Activated CD4-positive, alpha-beta T cell treated with anti-CD3 and anti-CD28 coated beads, Interleukin-2, amount 10 ng/mL, durations not matched to agents 7 days and 5 days (primary cell): ENCODE data around the gene PACRG. TPM values are rescaled to one million over a fixed set of nuclear protein-coding genes. Genes with fewer than 3 reads are reported as not detected.
A peak's percentile ranks its signal among the peaks of the same experiment; 100 is the strongest.

ENCODE experiments used
- CTCF ChIA-PET: fragments of 350-600 bp; sonication (Branson Sonifier 250); formaldehyde crosslinking; loops from one replicate; lab custom pipeline; 2021; ENCODE audit warnings: antibody characterized with exemption; lab: Charles Lee
- POLR2A ChIA-PET: fragments of 350-600 bp; sonication (Branson Sonifier 250); formaldehyde crosslinking; loops from one replicate; lab custom pipeline; 2021; ENCODE audit warnings: antibody characterized with exemption; lab: Charles Lee
- DNase-seq: peaks from one replicate; pipeline ENCODE4 v3.0.0-alpha.2; 2020
- H3K27ac Mint-ChIP-seq: one replicate; pipeline ENCODE4 v1.8.0; 2021; ENCODE audit warnings: mild to moderate bottlenecking, moderate library complexity, mixed read lengths
- H3K27me3 Mint-ChIP-seq: one replicate; pipeline ENCODE4 v1.8.0; 2021; ENCODE audit warnings: mixed read lengths
- H3K36me3 Mint-ChIP-seq: one replicate; pipeline ENCODE4 v1.8.0; 2021; ENCODE audit warnings: low read depth, mixed read lengths
- H3K4me1 Mint-ChIP-seq: one replicate; pipeline ENCODE4 v1.8.0; 2021; ENCODE audit warnings: mixed read lengths
- H3K4me3 Mint-ChIP-seq: one replicate; pipeline ENCODE4 v1.8.0; 2021; ENCODE audit warnings: mild to moderate bottlenecking, moderate library complexity, mixed read lengths
- H3K9me3 Mint-ChIP-seq: one replicate; pipeline ENCODE4 v1.8.0; 2021; ENCODE audit warnings: mixed read lengths
- total RNA-seq, 2 experiments: library from RNA; stranded (reverse); gene quantifications; one replicate each; pipeline ENCODE4 v1.2.3, GENCODE V29; 2021

Gene PACRG
- total RNA-seq, 2 experiments from 2014 or later, result 0.32 TPM; not detected in 1

DNA sequence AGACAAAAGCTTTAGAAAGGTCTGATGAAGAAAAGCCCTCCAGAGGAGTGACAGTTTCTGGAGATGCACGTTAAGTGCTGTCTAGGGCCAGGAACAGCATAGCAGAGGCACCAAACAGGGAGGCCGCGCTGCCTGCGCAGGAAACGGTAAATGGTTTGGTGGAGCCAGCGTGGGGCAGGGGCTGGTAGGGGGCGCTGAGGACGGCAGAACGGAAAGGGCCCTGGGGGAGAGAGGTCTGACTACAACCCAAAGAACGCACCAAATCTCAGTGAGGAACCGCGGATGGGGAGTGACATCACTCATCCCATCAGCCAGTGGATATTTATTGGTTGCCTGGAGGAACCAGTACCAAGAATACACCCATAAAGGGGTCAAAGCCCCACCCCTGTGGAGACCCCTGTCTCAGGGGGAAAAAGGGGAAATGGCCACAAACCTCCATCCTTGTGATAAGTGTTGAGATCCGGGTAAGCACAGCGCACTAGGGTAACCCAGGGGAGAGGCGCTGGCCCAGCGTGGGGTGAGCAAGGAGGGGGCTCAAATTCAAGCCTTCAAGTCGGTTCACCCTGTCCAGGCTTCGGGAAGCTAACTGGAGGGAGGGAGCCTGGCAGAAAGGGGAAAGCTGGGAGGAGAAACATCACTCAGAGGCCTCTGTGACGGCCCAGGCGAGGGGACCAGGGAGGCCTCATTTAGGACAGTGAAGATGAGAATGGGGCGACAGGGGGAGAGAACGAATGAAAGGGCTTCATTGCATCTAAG is 437.6 kb downstream of the PACRG start:
- no peak overlapping the region for H3K4me3 Mint-ChIP-seq

GRCh38 chr6:163165922-163166321 is 438.1 kb downstream of the PACRG start:
- Mint-ChIP-seq H3K9me3 (peaks cover 2% of the 10 kb centered on the region), H3K4me1 (no peaks in the 10 kb centered on the region), H3K27ac (no peak overlapping the region), H3K36me3 (no peaks in the 10 kb centered on the region), H3K27me3 (no peaks in the 10 kb centered on the region), H3K4me3 (no peak overlapping the region)
- CTCF ChIA-PET, result no interaction called here
- no peak for DNase-seq
- POLR2A ChIA-PET, result no interaction called here

More for the DNA sequence above, 437.6 kb downstream of the PACRG start:
- DNase-seq, result no peak
- H3K4me1 Mint-ChIP-seq, result no peaks in the 10 kb centered on the region
- no peaks in the 10 kb centered on the region for H3K36me3 Mint-ChIP-seq
- ChIA-PET CTCF (no interaction called here), POLR2A (no interaction called here)
- no peak overlapping the region for H3K27ac Mint-ChIP-seq
- no peaks in the 10 kb centered on the region for H3K9me3 Mint-ChIP-seq
- no peaks in the 10 kb centered on the region for H3K27me3 Mint-ChIP-seq

DNA sequence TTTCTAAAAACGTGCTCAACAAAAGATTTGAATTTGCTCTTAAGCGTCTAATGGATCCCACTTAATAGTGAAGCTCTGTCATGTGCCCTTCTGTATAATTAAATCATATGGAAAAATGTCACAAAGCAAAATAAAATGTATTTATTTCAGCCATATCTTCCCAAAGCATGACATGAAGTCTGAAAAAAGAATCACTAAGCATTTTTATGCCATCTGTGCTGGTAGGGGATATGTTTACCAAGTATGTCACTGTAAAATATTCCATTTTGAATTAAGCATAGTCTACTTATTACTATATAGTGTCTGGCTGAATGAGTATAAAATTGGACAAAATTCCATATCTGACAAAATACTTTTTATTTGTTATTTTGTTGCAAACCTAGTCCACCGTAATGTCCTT is 438.7 kb downstream of the PACRG start:
- ChIA-PET POLR2A (no interaction called here), CTCF (no interaction called here)
- no peaks in the 10 kb centered on the region for H3K36me3 Mint-ChIP-seq
- H3K4me3 Mint-ChIP-seq, result no peak overlapping the region
- no peaks in the 10 kb centered on the region for H3K4me1 Mint-ChIP-seq
- H3K27ac Mint-ChIP-seq, result no peak overlapping the region
- no peak for DNase-seq
- H3K9me3 Mint-ChIP-seq, result peaks cover 2% of the 10 kb centered on the region
- H3K27me3 Mint-ChIP-seq, result no peaks in the 10 kb centered on the region

DNA sequence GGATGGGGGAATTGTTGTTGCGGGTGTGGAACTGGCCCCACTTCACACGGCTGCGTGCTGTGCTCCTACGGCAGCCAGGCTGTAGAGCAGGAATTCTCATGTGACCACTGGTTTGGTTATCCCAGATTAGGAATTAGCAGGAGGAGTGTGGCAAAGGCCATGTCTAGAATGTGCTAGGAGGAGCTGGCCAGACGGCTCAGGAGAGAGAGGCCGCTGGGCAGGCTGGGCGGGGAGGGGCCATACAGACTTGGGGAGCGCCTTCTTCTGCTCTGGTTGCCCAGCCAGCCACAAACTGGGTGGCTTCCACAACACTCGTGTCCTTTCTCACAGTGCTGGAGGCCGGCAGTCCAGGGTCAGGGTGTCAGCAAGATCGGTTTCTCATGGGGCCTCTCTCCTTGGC is 441.7 kb downstream of the PACRG start:
- Mint-ChIP-seq H3K27me3 (no peaks in the 10 kb centered on the region), H3K27ac (no peak overlapping the region), H3K4me3 (no peak overlapping the region), H3K36me3 (no peaks in the 10 kb centered on the region), H3K4me1 (no peaks in the 10 kb centered on the region), H3K9me3 (peaks cover 2% of the 10 kb centered on the region)
- ChIA-PET CTCF (interaction anchor here (1.9 kb wide), 1 partner anchor 11 kb away, joined by 7 read pairs; no protein-coding TSS in a partner anchor), POLR2A (no interaction called here)
- DNase-seq, result no peak

- no peaks in the 10 kb centered on the region for H3K4me1 Mint-ChIP-seq
- H3K27me3 Mint-ChIP-seq, result no peaks in the 10 kb centered on the region
- CTCF ChIA-PET, result interaction anchor here (1.6 to 1.9 kb wide), 2 partner anchors 8 to 12 kb away, joined by 5 to 7 read pairs; no protein-coding TSS in a partner anchor
- H3K4me3 Mint-ChIP-seq, result no peak overlapping the region
- no peak overlapping the region for H3K27ac Mint-ChIP-seq
- POLR2A ChIA-PET, result no interaction called here
- peaks cover 2% of the 10 kb centered on the region for H3K9me3 Mint-ChIP-seq
- DNase-seq, result peak; percentile 27
- no peaks in the 10 kb centered on the region for H3K36me3 Mint-ChIP-seq
Measured at GRCh38 chr6:163170294-163170883, 442.6 kb downstream of the PACRG start.

GRCh38 chr6:163173741-163174140 is 446.0 kb downstream of the PACRG start:
- CTCF ChIA-PET, result no interaction called here
- DNase-seq, result no peak
- Mint-ChIP-seq H3K4me1 (no peaks in the 10 kb centered on the region), H3K36me3 (no peaks in the 10 kb centered on the region), H3K27me3 (no peaks in the 10 kb centered on the region), H3K9me3 (peaks cover 2% of the 10 kb centered on the region), H3K27ac (no peak overlapping the region), H3K4me3 (no peak overlapping the region)
- POLR2A ChIA-PET, result no interaction called here

- no peak overlapping the region for H3K27ac Mint-ChIP-seq
- peaks cover 2% of the 10 kb centered on the region for H3K9me3 Mint-ChIP-seq
- no peak overlapping the region for H3K4me3 Mint-ChIP-seq
- ChIA-PET CTCF (no interaction called here), POLR2A (no interaction called here)
- no peaks in the 10 kb centered on the region for H3K36me3 Mint-ChIP-seq
- H3K27me3 Mint-ChIP-seq, result no peaks in the 10 kb centered on the region
- DNase-seq, result no peak
- no peaks in the 10 kb centered on the region for H3K4me1 Mint-ChIP-seq
Measured at GRCh38 chr6:163175301-163175700, 447.5 kb downstream of the PACRG start.

- no peaks in the 10 kb centered on the region for H3K9me3 Mint-ChIP-seq
- CTCF ChIA-PET, result no interaction called here
- H3K36me3 Mint-ChIP-seq, result no peaks in the 10 kb centered on the region
Measured at GRCh38 chr6:163176097-163176496, 448.3 kb downstream of the PACRG start.

DNA sequence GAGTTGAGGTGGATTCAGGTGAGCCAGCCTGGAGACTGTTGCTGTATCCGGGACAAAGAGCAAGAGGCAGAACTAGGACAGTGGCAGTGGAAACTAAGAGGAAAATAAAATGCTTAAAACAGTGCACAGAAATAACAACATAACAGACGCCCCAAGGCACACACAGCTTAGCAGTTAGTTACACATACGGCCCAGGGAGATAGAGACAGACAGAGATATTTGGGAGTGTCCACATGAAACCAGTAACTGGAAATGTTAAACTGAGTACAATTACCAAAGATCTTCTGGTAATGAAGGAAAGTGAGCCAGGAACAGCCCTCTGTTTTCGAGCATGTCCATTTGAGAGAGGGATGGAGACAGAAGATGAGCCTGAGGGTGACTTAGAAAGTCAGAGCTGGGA is 449.2 kb downstream of the PACRG start:
- no peaks in the 10 kb centered on the region for H3K27me3 Mint-ChIP-seq
- no peaks in the 10 kb centered on the region for H3K9me3 Mint-ChIP-seq
- ChIA-PET POLR2A (no interaction called here), CTCF (interaction anchor here (1.0 kb wide), 1 partner anchor 10 kb away, joined by 3 read pairs; no protein-coding TSS in a partner anchor)
- H3K4me3 Mint-ChIP-seq, result no peak overlapping the region
- H3K27ac Mint-ChIP-seq, result no peak overlapping the region
- no peak for DNase-seq
- no peaks in the 10 kb centered on the region for H3K4me1 Mint-ChIP-seq
- no peaks in the 10 kb centered on the region for H3K36me3 Mint-ChIP-seq

More at GRCh38 chr6:163176097-163176496, 448.3 kb downstream of the PACRG start:
- Mint-ChIP-seq H3K27ac (no peak overlapping the region), H3K4me1 (no peaks in the 10 kb centered on the region), H3K4me3 (no peak overlapping the region), H3K27me3 (no peaks in the 10 kb centered on the region)
- POLR2A ChIA-PET, result no interaction called here
- no peak for DNase-seq

DNA sequence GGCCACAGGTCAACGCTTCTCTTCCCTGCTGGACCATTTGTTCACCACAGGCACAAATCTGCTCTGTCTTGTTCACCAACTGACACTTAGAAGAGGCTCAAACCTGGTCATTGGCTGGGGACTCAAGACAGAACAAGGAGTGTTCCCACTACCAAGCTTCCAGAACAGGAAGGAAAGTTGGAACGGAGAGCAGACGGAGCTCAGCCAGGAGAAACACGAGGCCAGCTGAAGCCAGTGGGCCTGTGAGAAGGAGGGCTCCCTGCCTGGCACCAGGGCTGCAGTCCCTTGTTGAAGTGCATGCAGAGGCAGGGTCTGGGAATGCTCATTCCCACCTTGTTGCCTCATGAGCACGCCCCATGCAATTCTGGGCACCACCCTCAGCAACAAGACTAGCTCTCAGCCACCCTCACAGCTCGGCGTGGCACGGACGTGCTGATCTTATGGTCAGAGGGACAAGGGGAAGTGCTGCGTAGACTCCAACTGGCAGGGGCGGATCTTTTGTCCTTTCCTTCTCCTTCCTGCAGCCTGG is 450.2 kb downstream of the PACRG start:
- Mint-ChIP-seq H3K27me3 (peaks cover 1% of the 10 kb centered on the region), H3K27ac (no peak overlapping the region), H3K36me3 (no peaks in the 10 kb centered on the region), H3K4me1 (no peaks in the 10 kb centered on the region), H3K4me3 (no peak overlapping the region), H3K9me3 (no peaks in the 10 kb centered on the region)
- ChIA-PET POLR2A (no interaction called here), CTCF (interaction anchor here (0.6 to 1.0 kb wide), 2 partner anchors 11 to 46 kb away, joined by 3 read pairs; no protein-coding TSS in a partner anchor)
- DNase-seq, result no peak

GRCh38 chr6:163179061-163179460 is 451.3 kb downstream of the PACRG start:
- POLR2A ChIA-PET, result no interaction called here
- Mint-ChIP-seq H3K27me3 (peaks cover 3% of the 10 kb centered on the region), H3K27ac (no peak overlapping the region), H3K9me3 (no peaks in the 10 kb centered on the region), H3K4me3 (no peak overlapping the region), H3K36me3 (no peaks in the 10 kb centered on the region), H3K4me1 (no peaks in the 10 kb centered on the region)
- CTCF ChIA-PET, result no interaction called here
- no peak for DNase-seq

GRCh38 chr6:163179721-163180120 is 451.9 kb downstream of the PACRG start:
- ChIA-PET POLR2A (no interaction called here), CTCF (interaction anchor here (0.7 kb wide), 1 partner anchor 1752 kb away, joined by 4 read pairs; no protein-coding TSS in a partner anchor)
- H3K4me3 Mint-ChIP-seq, result no peak overlapping the region
- no peak overlapping the region for H3K27ac Mint-ChIP-seq
- no peaks in the 10 kb centered on the region for H3K9me3 Mint-ChIP-seq
- H3K36me3 Mint-ChIP-seq, result no peaks in the 10 kb centered on the region
- DNase-seq, result no peak
- H3K4me1 Mint-ChIP-seq, result no peaks in the 10 kb centered on the region
- peaks cover 3% of the 10 kb centered on the region for H3K27me3 Mint-ChIP-seq

- Mint-ChIP-seq H3K4me3 (no peak overlapping the region), H3K9me3 (no peaks in the 10 kb centered on the region), H3K36me3 (no peaks in the 10 kb centered on the region), H3K4me1 (no peaks in the 10 kb centered on the region), H3K27me3 (peaks cover 3% of the 10 kb centered on the region), H3K27ac (no peak overlapping the region)
- POLR2A ChIA-PET, result no interaction called here
- no peak for DNase-seq
- CTCF ChIA-PET, result no interaction called here
Measured at GRCh38 chr6:163180874-163181541, 453.2 kb downstream of the PACRG start.
